GM12874 (cell line): ENCODE results near the gene FGF8.

Source experiments
- TF ChIP-seq, protein P1 (sequence below): IDR thresholded peaks from 2 replicates; pipeline ENCODE4 v1.5.1; 2011; ENCODE audit warnings: low read depth, mild to moderate bottlenecking, control low read depth, low read length, moderate library complexity; ENCODE audit not compliant: insufficient read depth

Gene FGF8

DNA sequence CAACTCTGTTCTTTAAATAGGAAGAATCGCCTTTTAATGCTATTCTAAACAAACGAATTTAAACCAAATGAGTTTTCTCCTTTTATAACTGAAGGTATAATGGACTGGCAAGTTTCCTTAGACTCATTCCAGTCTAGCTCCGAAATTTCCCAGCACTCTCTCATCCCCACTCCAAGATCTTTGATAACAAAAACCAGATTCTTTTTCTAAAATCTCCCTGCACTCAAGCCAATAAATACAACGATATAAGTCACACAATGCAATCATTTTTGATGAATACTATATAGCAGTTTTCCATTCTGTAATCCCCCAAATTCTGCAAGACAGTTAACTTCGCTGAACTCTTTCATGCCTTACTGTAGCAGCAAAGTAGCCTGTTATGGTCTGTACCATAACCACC lies 40.5 kb upstream of the FGF8 start:
- TF ChIP-seq, protein P1, sequence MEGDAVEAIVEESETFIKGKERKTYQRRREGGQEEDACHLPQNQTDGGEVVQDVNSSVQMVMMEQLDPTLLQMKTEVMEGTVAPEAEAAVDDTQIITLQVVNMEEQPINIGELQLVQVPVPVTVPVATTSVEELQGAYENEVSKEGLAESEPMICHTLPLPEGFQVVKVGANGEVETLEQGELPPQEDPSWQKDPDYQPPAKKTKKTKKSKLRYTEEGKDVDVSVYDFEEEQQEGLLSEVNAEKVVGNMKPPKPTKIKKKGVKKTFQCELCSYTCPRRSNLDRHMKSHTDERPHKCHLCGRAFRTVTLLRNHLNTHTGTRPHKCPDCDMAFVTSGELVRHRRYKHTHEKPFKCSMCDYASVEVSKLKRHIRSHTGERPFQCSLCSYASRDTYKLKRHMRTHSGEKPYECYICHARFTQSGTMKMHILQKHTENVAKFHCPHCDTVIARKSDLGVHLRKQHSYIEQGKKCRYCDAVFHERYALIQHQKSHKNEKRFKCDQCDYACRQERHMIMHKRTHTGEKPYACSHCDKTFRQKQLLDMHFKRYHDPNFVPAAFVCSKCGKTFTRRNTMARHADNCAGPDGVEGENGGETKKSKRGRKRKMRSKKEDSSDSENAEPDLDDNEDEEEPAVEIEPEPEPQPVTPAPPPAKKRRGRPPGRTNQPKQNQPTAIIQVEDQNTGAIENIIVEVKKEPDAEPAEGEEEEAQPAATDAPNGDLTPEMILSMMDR = no peak

DNA sequence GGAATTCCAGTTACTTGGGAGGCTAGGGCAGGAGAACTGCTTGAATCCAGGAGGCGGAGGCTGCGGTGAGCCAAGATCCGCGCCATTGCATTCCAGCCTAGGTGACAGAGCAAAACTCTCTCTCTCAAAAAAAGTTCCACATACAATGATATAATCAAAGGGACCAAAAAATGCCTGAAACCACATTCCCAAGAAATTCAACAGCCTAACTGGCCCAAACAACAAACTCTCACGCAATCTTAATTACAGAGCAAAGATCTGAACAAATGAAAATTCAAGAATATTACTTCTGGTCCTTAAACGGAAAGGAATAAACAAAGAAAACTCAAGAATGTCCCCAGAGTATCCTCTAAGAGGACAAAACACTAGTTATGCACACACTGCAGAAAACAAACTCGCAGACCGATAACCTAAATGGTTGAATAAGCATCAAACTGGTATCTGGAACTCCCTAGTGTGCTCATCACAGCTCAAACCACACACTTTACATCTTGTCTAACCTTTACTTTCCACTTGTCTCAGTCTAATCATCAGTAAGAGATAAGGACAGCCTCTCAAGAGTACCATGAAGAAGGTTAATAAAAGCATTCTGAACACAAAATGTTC lies 38.7 kb upstream of the FGF8 start:
- TF ChIP-seq, protein P1 = no peak

DNA sequence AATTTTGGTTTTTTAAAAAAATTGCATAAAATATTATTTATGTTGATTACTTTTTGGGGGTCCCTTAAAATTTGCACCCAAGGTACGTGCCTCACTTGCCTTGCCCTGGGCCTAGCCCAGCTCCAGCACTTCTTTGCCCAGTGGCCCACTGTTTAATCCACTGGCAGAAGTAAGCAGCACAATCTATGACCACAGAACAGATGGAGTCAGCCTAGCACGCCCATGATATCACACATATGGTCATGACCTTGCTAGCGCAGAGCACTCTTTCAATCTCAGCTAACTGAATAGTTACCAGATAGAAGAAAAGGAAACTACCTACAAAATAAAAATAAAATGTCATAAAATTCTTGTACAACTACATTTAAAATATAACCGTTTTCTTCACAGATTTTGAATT lies 36.7 kb upstream of the FGF8 start:
- TF ChIP-seq, protein P1 = no peak

DNA sequence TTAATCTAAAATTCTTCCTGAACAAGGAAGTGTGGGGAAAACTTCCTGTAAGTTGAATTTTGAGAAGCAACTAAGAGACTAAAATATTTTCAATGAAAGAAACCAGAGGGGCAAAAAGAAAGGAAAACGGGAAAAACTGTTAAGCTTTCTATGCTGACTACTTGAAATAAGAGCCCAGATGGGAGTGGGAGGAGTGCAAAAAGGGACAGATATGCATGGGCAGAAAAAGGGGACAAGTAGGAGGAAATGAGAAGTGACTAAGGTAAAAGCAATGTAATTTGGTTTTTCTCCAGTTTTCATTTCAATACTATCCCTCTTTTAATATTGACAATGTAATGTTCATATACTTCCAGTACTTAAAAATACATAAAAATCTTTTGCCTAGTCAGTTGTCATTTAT lies 31.2 kb upstream of the FGF8 start:
- TF ChIP-seq, protein P1 = no peak

DNA sequence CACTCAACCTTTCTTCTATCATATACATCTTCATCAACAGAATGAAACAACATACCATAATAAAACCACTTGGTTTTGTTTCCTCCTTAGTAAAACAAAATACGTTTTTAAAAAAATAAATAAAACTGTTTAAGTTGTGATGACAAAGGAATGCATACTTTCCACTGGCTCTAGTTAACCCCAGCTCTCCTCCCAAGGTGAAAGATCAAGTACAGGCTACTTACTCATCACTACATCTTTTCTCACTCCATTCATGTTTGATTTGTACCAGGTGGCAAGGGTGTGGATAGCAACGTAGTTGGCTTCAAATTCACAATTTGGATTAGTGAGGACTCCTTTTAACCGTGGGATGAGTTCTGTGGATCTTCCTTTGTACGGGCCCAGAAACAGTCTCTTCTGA lies 27.6 kb upstream of the FGF8 start:
- TF ChIP-seq, protein P1 = no peak

DNA sequence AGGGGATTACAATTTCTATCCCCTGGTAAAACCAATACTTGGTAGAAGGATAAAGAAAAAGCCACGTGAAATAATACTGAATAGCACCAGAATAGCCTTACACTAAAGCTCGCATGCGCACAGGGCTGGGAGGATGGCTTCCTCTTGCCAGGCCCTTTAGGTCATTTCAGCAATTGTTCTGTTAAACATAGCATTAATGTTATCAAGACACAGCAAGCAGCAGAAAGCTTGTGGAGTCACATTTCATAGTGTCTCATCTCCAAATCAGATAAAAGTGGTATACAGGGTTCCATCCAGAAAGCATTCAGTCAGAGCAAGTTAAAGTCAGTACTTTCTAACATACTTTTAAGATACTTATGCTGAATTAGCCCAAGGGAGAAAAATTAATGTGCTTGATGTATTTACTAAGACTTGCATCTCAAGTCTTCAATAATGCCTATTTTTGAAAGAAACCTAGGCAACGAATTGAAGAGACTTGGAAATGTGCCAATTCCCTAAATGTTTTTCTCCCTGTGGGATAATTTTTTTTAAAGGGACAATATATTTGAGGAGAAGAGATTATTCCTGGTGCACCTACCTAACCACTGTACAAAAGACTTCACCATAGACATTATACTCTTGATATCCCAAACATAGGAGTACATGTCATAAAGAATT lies 21.6 kb upstream of the FGF8 start:
- TF ChIP-seq, protein P1 = no peak

DNA sequence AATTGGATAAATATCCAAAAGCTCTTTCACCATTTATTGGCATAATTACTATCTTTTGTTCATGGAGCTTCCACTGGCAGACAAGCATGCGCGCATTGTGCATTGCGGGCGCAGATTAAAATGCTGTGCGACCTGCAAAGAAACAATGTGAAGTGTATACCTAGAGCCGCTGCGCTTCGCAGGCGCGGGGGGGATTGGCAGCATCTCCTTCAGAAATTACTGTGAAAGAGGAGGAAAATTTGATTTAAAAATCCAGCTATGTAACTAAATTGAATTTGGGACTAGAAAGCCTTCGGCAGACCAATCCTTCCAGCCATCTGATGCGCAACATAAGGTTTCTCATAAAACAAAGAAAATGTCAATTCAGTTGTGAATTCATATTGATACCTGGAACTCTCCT lies 17.6 kb upstream of the FGF8 start:
- TF ChIP-seq, protein P1 = no peak
